Type B pancreatic cell (in vitro differentiated cells): ENCODE measurements around the gene NFKBIB. TPM values are rescaled to one million over a fixed set of nuclear protein-coding genes. Genes with fewer than 3 reads are reported as not detected.
A peak's percentile ranks its signal among the peaks of the same experiment; 100 is the strongest.

Experiments
- DNase-seq: peaks from one replicate; pipeline ENCODE4 v3.0.0; 2021; ENCODE audit warnings: mixed read lengths; ENCODE audit not compliant: unreplicated experiment; ENCODE audit errors: extremely low spot score
- H3K27ac Mint-ChIP-seq: 2 replicates; pipeline ENCODE4 v1.8.0; 2021; ENCODE audit warnings: mild to moderate bottlenecking, mixed read lengths
- H3K27me3 Mint-ChIP-seq: 2 replicates; pipeline ENCODE4 v1.8.0; 2021; ENCODE audit warnings: mixed read lengths
- H3K36me3 Mint-ChIP-seq: 2 replicates; pipeline ENCODE4 v1.8.0; 2021; ENCODE audit warnings: mixed read lengths
- H3K4me1 Mint-ChIP-seq: one replicate; pipeline ENCODE4 v1.8.0; 2021; ENCODE audit warnings: mixed read lengths; ENCODE audit not compliant: unreplicated experiment
- H3K4me3 Mint-ChIP-seq: 2 replicates; pipeline ENCODE4 v1.8.0; 2021; ENCODE audit warnings: mild to moderate bottlenecking, mixed read lengths
- H3K9me3 Mint-ChIP-seq: 2 replicates; pipeline ENCODE4 v1.8.0; 2021; ENCODE audit warnings: mixed read lengths
- total RNA-seq: library from RNA; stranded (reverse); gene quantifications from 2 replicates; pipeline ENCODE4 v1.2.1, GENCODE V29; 2021; ENCODE audit warnings: low replicate concordance
- TF ChIP-seq, protein P1 (sequence below): fragments of 200-600 bp; sonication (generic); conservative IDR thresholded peaks from 2 replicates; pipeline ENCODE4 v1.5.0; 2021; ENCODE audit warnings: antibody characterized with exemption, mild to moderate bottlenecking

The NFKBIB gene
- total RNA-seq, 1 donor from 2014 or later: 13.7 TPM

DNA sequence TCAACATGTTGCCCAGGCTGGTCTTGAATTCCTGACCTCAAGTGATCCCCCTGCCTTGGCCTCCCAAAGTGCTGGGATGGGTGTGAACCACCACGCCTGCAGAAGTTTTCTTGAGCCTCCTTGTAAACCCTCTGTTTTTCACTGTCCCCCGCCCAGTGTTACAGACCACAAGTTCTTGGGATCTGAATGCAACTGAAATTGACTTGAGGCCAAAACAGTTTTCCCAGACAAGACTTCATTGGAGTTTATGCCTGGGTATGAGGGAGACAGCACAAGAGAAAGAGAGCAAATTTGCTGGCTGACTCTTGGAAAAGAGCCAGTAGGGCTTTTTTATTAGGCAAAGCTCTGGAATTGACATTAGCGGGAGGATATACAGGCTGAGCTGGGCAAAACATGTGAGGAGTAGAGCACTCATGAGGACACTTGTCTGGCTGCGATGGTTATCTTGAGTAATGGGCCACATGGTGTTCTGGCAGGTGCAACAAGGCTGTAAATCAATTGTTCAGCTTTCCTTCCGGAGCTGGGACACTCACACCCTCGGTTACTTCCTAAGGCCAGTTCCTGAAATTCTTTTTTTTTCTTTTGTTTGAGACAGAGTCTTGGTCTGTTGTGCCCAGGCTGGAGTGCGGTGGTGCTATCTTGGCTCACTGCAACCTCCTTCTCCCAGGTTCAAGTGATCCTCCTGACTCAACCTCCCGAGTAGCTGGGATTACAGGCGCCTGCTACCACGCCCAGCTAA, 37.3 kb upstream of the NFKBIB start:
- Mint-ChIP-seq H3K9me3 (no peaks in the 10 kb centered on the region), H3K4me1 (peaks cover 38% of the 10 kb centered on the region), H3K4me3 (peak overlapping the region; percentile 65), H3K27ac (peak overlapping the region; percentile 87), H3K27me3 (no peaks in the 10 kb centered on the region), H3K36me3 (no peaks in the 10 kb centered on the region)
- no peak for DNase-seq
- TF ChIP-seq, protein P1, sequence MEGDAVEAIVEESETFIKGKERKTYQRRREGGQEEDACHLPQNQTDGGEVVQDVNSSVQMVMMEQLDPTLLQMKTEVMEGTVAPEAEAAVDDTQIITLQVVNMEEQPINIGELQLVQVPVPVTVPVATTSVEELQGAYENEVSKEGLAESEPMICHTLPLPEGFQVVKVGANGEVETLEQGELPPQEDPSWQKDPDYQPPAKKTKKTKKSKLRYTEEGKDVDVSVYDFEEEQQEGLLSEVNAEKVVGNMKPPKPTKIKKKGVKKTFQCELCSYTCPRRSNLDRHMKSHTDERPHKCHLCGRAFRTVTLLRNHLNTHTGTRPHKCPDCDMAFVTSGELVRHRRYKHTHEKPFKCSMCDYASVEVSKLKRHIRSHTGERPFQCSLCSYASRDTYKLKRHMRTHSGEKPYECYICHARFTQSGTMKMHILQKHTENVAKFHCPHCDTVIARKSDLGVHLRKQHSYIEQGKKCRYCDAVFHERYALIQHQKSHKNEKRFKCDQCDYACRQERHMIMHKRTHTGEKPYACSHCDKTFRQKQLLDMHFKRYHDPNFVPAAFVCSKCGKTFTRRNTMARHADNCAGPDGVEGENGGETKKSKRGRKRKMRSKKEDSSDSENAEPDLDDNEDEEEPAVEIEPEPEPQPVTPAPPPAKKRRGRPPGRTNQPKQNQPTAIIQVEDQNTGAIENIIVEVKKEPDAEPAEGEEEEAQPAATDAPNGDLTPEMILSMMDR: no peak

DNA sequence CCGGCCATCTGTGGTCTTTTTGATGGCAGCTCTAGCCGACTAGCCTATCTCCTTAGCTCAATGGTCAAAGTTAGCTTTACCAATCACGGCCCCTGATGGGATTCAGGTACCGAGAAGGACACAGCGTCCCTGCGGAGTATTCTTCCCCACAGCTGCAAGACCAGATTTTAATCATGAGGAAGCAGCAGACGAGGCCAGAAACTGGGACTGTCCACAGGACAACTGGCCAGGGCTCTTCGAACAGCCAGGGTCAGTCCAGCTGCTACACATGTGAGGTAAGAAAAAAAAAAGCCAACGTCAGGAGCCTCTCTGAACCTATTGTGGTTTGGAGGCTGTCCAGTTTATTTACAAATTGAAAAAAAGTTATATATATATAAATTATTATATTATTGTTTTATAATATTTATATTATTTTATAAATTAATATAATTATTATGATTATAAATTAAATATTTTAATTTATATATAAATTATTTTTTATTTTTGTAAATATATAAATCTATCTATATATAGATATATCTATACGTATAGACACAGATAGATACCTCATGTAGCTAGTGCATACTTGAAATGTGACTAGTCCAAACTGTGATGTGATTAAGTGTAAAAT, 32.5 kb upstream of the NFKBIB start:
- Mint-ChIP-seq H3K4me1 (peaks cover 23% of the 10 kb centered on the region), H3K27me3 (peaks cover 4% of the 10 kb centered on the region), H3K27ac (no peak overlapping the region), H3K9me3 (no peaks in the 10 kb centered on the region), H3K4me3 (no peak overlapping the region), H3K36me3 (no peaks in the 10 kb centered on the region)
- DNase-seq: no peak
- TF ChIP-seq, protein P1: no peak

DNA sequence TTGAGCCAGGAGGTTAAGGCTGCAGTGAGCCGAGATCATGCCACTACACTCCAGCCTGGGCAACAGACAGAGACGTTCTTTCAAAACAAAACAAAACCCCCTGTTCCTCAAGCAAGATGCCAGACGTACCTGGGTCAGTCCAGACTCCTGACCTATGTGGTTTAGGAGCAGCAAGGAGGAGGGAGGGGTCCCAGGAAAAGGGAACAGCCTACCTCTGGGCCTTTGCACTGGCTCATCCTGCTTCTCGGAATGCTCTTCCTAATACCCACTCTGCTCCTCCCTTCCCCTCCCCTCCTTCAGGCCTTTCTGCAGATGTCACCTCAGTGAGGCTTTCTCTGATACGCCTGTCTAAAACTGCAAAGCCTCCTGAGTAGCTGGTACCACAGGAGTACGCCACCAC, 31.2 kb upstream of the NFKBIB start:
- TF ChIP-seq, protein P1: no peak
- H3K4me1 Mint-ChIP-seq: peaks cover 16% of the 10 kb centered on the region
- no peak overlapping the region for H3K4me3 Mint-ChIP-seq
- peaks cover 4% of the 10 kb centered on the region for H3K27me3 Mint-ChIP-seq
- no peak for DNase-seq
- H3K36me3 Mint-ChIP-seq: no peaks in the 10 kb centered on the region
- no peak overlapping the region for H3K27ac Mint-ChIP-seq
- no peaks in the 10 kb centered on the region for H3K9me3 Mint-ChIP-seq

DNA sequence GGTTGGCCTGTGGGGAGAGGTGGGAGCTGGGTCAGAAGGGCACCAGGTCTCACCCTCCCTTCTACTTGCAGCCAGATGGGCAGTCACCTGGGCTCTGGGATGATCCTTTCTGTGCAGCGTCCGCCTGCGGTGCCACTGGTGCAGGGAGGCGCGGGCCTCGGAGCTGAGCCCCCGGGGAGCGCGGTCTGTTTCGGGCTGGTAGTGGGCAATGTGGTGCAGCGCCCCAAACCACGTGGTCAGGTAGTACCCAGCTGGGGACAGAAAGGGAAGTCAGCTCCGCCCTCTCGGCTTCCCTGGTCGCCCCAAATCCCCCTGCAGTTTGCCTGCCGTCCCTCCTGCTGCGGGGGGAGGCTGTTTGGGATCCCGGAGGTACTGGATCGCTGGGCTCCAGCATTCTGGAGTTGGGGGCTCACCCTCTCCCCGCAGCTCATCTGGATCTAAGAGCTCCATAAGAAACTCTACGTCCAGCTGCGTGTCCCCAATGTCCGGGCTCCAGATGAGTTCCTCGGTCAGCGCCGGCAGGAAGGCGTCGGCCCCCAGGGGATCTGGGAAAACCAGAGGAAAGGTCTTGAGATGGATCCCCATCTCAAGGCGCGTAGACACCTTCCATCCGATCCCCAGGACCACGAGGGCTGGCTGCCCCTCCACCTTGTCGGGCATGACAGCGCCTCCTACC, 30.5 kb upstream of the NFKBIB start:
- H3K4me1 Mint-ChIP-seq: peaks cover 16% of the 10 kb centered on the region
- peak overlapping the region; percentile 78 for H3K4me3 Mint-ChIP-seq
- H3K36me3 Mint-ChIP-seq: no peaks in the 10 kb centered on the region
- TF ChIP-seq, protein P1: no peak
- no peaks in the 10 kb centered on the region for H3K9me3 Mint-ChIP-seq
- DNase-seq: no peak
- no peak overlapping the region for H3K27ac Mint-ChIP-seq
- H3K27me3 Mint-ChIP-seq: peaks cover 4% of the 10 kb centered on the region

DNA sequence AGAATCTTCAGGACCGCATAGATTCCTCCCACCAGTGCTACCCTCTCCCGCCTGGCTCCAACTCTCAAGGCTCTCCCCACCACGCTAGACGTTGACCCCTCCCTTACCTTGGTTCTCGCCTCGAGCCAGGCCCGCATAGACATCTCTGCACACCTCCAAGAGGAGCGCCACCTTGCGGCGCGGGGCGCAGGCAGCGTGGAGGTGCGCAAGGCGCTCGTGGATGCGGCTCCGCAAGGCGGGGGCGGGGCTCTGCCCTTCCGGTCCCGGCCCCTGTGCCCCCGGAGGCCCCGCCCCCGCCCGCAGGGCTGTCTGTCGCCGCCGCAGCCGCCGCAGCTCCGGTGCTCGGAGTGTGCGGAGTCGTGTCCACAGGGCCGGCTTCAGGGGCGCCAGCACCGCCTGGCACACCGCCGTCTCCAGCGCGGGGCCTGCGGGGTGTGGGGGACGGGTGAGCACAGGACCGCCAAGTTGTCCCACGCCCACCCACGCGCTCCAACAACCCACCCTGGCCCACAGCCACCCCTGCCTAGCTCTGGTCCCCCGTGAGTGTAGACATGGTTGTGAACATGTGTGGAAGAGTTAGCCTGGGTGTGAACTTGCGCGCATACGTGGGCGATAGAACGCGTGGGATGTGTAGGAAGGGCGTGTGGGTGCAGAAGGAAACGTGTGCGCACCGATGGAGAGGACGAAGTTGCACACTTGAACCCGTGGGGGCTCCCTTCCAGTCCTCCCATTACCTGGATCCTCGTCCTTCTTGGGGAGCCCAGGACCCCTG, 29.7 kb upstream of the NFKBIB start:
- H3K27me3 Mint-ChIP-seq: peaks cover 4% of the 10 kb centered on the region
- H3K4me1 Mint-ChIP-seq: peaks cover 9% of the 10 kb centered on the region
- TF ChIP-seq, protein P1: peak; percentile 80
- no peaks in the 10 kb centered on the region for H3K36me3 Mint-ChIP-seq
- peak; percentile 82 for DNase-seq
- H3K27ac Mint-ChIP-seq: no peak overlapping the region
- peak overlapping the region; percentile 78 for H3K4me3 Mint-ChIP-seq
- no peaks in the 10 kb centered on the region for H3K9me3 Mint-ChIP-seq
